PC-9 (cell line): ENCODE measurements around the gene ATL2.

Experiments
- EZH2 ChIP-seq: fragments of 200-600 bp; sonication (generic); IDR thresholded peaks from 2 replicates; pipeline ENCODE4 v1.8.0; 2017; ENCODE audit warnings: antibody characterized with exemption, low read depth
- TF ChIP-seq, protein P1 (sequence below): fragments of 200-600 bp; sonication (generic); conservative IDR thresholded peaks from 2 replicates; pipeline ENCODE4 v1.6.1; 2017; ENCODE audit warnings: mixed run types, antibody characterized with exemption, mild to moderate bottlenecking, moderate library complexity

- no peak for TF ChIP-seq EZH2
- TF ChIP-seq, protein P1, sequence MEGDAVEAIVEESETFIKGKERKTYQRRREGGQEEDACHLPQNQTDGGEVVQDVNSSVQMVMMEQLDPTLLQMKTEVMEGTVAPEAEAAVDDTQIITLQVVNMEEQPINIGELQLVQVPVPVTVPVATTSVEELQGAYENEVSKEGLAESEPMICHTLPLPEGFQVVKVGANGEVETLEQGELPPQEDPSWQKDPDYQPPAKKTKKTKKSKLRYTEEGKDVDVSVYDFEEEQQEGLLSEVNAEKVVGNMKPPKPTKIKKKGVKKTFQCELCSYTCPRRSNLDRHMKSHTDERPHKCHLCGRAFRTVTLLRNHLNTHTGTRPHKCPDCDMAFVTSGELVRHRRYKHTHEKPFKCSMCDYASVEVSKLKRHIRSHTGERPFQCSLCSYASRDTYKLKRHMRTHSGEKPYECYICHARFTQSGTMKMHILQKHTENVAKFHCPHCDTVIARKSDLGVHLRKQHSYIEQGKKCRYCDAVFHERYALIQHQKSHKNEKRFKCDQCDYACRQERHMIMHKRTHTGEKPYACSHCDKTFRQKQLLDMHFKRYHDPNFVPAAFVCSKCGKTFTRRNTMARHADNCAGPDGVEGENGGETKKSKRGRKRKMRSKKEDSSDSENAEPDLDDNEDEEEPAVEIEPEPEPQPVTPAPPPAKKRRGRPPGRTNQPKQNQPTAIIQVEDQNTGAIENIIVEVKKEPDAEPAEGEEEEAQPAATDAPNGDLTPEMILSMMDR, result no peak
Measured at GRCh38 chr2:38322224-38322914, 54.7 kb downstream of the ATL2 start.
